ENCODE measurements around the gene PFN4.

PFN4 gene

GRCh38 chr2:24088821-24089359, 34.2 kb downstream of the PFN4 start:
- Histone ChIP-seq H3K9me3 (ENCODE audit: control insufficient read depth, low read length) (no peaks in the 10 kb centered on the region), H3K27ac (no peak overlapping the region), H3K36me3 (ENCODE audit: control insufficient read depth, insufficient read depth, low read length) (no peaks in the 10 kb centered on the region), H3K4me3 (ENCODE audit: low read depth, low read length) (no peak overlapping the region), H2AFZ (no peak overlapping the region), H3K4me1 (peaks cover 5% of the 10 kb centered on the region), H3K4me2 (ENCODE audit: low read length) (no peak overlapping the region), H3K79me2 (no peaks in the 10 kb centered on the region), H3K27me3 (ENCODE audit: control insufficient read depth, insufficient read depth, low read length) (no peaks in the 10 kb centered on the region), H3K9ac (no peak overlapping the region)
- no peak for TF ChIP-seq CTCF (IDR thresholded peaks at IDR 0.05)

- H2AFZ ChIP-seq: no peak overlapping the region
- H3K4me3 ChIP-seq (ENCODE audit: low read depth, low read length): no peak overlapping the region
- H3K9ac ChIP-seq: no peak overlapping the region
- H3K4me1 ChIP-seq: peaks cover 12% of the 10 kb centered on the region
- TF ChIP-seq CTCF (IDR thresholded peaks at IDR 0.05): no peak
- peaks cover 8% of the 10 kb centered on the region for H3K79me2 ChIP-seq
- H3K36me3 ChIP-seq (ENCODE audit: control insufficient read depth, insufficient read depth, low read length): no peaks in the 10 kb centered on the region
- no peaks in the 10 kb centered on the region for H3K9me3 ChIP-seq (ENCODE audit: control insufficient read depth, low read length)
- no peaks in the 10 kb centered on the region for H3K27me3 ChIP-seq (ENCODE audit: control insufficient read depth, insufficient read depth, low read length)
- H3K4me2 ChIP-seq (ENCODE audit: low read length): no peak overlapping the region
- H3K27ac ChIP-seq: no peak overlapping the region
These were observed 36.1 kb downstream of the PFN4 start for GRCh38 chr2:24087032-24087431.

DNA sequence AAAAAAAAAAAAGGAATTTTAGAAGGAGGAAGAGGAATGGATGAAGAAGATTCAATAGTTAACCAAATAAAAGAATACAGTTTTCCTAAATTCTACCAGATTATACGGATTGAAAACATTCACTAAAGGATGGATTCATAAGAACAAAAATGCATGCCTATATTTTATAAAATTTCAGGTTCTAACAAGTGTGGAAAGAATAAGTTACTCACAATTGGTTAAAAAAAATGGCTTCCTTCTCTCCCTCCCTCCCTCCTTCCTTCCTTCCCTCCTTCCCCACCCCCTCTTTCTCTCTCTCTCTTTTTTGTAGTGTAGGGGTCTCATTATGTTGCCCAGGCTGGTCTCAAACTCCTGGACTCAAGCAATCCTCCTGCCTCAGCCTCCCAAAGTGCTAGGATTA, 36.9 kb downstream of the PFN4 start:
- Histone ChIP-seq H3K4me1 (peaks cover 12% of the 10 kb centered on the region), H3K79me2 (peaks cover 12% of the 10 kb centered on the region), H3K36me3 (ENCODE audit: control insufficient read depth, insufficient read depth, low read length) (no peaks in the 10 kb centered on the region), H2AFZ (no peak overlapping the region), H3K27ac (no peak overlapping the region), H3K27me3 (ENCODE audit: control insufficient read depth, insufficient read depth, low read length) (no peaks in the 10 kb centered on the region), H3K9ac (no peak overlapping the region), H3K9me3 (ENCODE audit: control insufficient read depth, low read length) (no peaks in the 10 kb centered on the region), H3K4me3 (ENCODE audit: low read depth, low read length) (no peak overlapping the region), H3K4me2 (ENCODE audit: low read length) (no peak overlapping the region)
- TF ChIP-seq CTCF (IDR thresholded peaks at IDR 0.05): no peak

DNA sequence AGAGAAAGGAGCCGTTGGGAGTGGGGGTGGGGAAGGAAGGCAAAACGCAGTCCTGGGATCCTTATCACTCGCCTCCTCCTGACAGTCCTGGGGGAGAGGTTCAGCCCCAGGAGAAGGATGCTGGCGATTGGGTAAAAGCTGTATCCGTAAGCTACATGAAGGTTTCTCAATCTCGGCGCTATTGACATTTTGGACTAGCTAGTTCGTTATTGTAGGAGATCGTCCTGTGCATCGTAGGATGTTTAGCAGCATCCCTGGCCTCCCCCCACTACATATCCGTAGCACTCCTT, 38.0 kb downstream of the PFN4 start:
- no peak for TF ChIP-seq CTCF (IDR thresholded peaks at IDR 0.05)
- Histone ChIP-seq H2AFZ (peak overlapping the region; percentile 96), H3K9ac (peak overlapping the region; percentile 63), H3K27ac (peak overlapping the region; percentile 95), H3K27me3 (ENCODE audit: control insufficient read depth, insufficient read depth, low read length) (no peaks in the 10 kb centered on the region), H3K9me3 (ENCODE audit: control insufficient read depth, low read length) (no peaks in the 10 kb centered on the region), H3K4me1 (peaks cover 12% of the 10 kb centered on the region), H3K36me3 (ENCODE audit: control insufficient read depth, insufficient read depth, low read length) (no peaks in the 10 kb centered on the region), H3K4me3 (ENCODE audit: low read depth, low read length) (peak overlapping the region; percentile 51), H3K79me2 (peaks cover 13% of the 10 kb centered on the region), H3K4me2 (ENCODE audit: low read length) (peak overlapping the region; percentile 89)

- Histone ChIP-seq H3K27me3 (ENCODE audit: control insufficient read depth, insufficient read depth, low read length) (no peaks in the 10 kb centered on the region), H3K9me3 (ENCODE audit: control insufficient read depth, low read length) (no peaks in the 10 kb centered on the region), H3K79me2 (peaks cover 13% of the 10 kb centered on the region), H3K36me3 (ENCODE audit: control insufficient read depth, insufficient read depth, low read length) (no peaks in the 10 kb centered on the region), H3K4me2 (ENCODE audit: low read length) (peak within 1 kb of the TSS; percentile 89), H3K9ac (peak within 1 kb of the TSS; percentile 63), H3K4me1 (peaks cover 12% of the 10 kb centered on the region), H3K27ac (peak within 1 kb of the TSS; percentile 95), H2AFZ (peak within 1 kb of the TSS; percentile 96), H3K4me3 (ENCODE audit: low read depth, low read length) (peak within 1 kb of the TSS; percentile 51)
- peak; percentile 97 for TF ChIP-seq CTCF (IDR thresholded peaks at IDR 0.05)
These were observed 38.5 kb downstream of the PFN4 start, which contains the start of gene TP53I3 for GRCh38 chr2:24084386-24085199. Gene TP53I3, minus strand, starts transcription at chr2:24084834. Its CDS starts 508 bp downstream, at chr2:24084326.

Measured in parathyroid adenoma (tissue), 2 donors.